H1 (cell line): ENCODE measurements around the gene DHRS12.

Experiments
- BCL11A ChIP-seq, 2 experiments: IDR thresholded peaks; one replicate each; pipeline ENCODE4 v1.6.1; 2011; ENCODE audit warnings: low read depth in 2 of 2, low read length in 2 of 2, mild to moderate bottlenecking in 2 of 2
- CEBPB ChIP-seq: IDR thresholded peaks from 2 replicates; pipeline ENCODE4 v1.6.1; 2012; ENCODE audit warnings: low read depth, low read length
- CREB1 ChIP-seq: IDR thresholded peaks from 2 replicates; pipeline ENCODE4 v1.6.1; 2012; ENCODE audit warnings: inconsistent platforms
- CTCF ChIP-seq, 3 experiments: IDR thresholded peaks; 1 replicate in 2 of 3; 2 replicates in 1 of 3; pipeline versions ENCODE4 v1.5.1 to v1.6.1; 2011; ENCODE audit warnings: low read length in 3 of 3, mild to moderate bottlenecking in 3 of 3, inconsistent platforms in 2 of 3, low read depth in 1 of 3, moderate library complexity in 1 of 3; ENCODE audit not compliant: insufficient read depth in 1 of 3; ENCODE audit errors: control extremely low read depth in 1 of 3
- FOSL1 ChIP-seq: IDR thresholded peaks from 2 replicates; pipeline ENCODE4 v1.6.1; 2011; ENCODE audit warnings: mild to moderate bottlenecking, low read depth, low read length, moderate library complexity; ENCODE audit not compliant: insufficient read depth
- GABPA ChIP-seq: IDR thresholded peaks from 2 replicates; pipeline ENCODE4 v1.6.1; 2011; ENCODE audit warnings: mild to moderate bottlenecking, low read length, moderate library complexity, borderline replicate concordance; ENCODE audit not compliant: insufficient read depth
- POLR2A ChIP-seq, 2 experiments: IDR thresholded peaks; 1 replicate in 1 of 2; 2 replicates in 1 of 2; pipeline ENCODE4 v1.6.1; 2011; ENCODE audit warnings: low read depth in 2 of 2, low read length in 2 of 2, mild to moderate bottlenecking in 2 of 2; ENCODE audit errors: control extremely low read depth in 1 of 2
- RAD21 ChIP-seq, 2 experiments: IDR thresholded peaks in 1 of 2; conservative IDR thresholded peaks in 1 of 2; 2 replicates each; pipeline ENCODE4 v1.6.1; 2011; ENCODE audit warnings: low read depth in 2 of 2, low read length in 2 of 2, improper control_type of control experiment in 1 of 2, inconsistent platforms in 1 of 2, mild to moderate bottlenecking in 1 of 2, moderate library complexity in 1 of 2
- RFX5 ChIP-seq: IDR thresholded peaks from 2 replicates; pipeline ENCODE4 v1.6.1; 2011; ENCODE audit warnings: low read depth, low read length, improper control_type of control experiment, borderline replicate concordance
- RXRA ChIP-seq: IDR thresholded peaks from 2 replicates; pipeline ENCODE4 v1.6.1; 2011; ENCODE audit warnings: low read depth, mild to moderate bottlenecking, low read length, moderate library complexity; ENCODE audit not compliant: insufficient read depth
- TEAD4 ChIP-seq: IDR thresholded peaks from 2 replicates; pipeline ENCODE4 v1.6.1; 2012; ENCODE audit warnings: low read depth, low read length, inconsistent platforms, mixed read lengths
- YY1 ChIP-seq: IDR thresholded peaks from 2 replicates; pipeline ENCODE4 v1.6.1; 2011; ENCODE audit warnings: low read depth, mild to moderate bottlenecking, low read length
- TF ChIP-seq, protein P1 (sequence below): IDR thresholded peaks from 2 replicates; pipeline ENCODE4 v1.6.1; 2012; ENCODE audit warnings: inconsistent platforms

DNA sequence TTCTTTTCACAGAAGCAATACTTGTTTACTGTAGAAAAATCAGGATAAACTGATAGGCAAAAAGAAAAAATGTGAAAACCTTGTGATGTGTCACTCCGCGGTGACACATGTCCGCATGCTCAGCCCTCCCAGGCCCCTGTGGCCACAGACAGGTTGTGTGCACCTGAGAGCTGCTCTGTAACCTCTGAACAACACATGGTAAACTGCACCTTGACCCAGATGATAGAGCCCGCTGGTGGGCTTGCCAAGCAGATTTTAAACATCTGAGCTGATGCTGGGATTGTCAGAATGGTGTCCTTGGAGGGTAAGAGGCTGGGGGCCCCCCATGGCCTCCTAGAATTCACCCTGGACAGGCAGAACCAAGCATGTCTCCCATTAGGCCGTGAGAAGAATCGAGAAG is 33.8 kb downstream of the DHRS12 start:
- TF ChIP-seq CTCF (IDR thresholded peaks at IDR 0.05; ENCODE audit: control extremely low read depth in 1 of 3, insufficient read depth in 1 of 3, low read depth in 1 of 3, low read length in 3 of 3) = no peak
- TF ChIP-seq, protein P1, sequence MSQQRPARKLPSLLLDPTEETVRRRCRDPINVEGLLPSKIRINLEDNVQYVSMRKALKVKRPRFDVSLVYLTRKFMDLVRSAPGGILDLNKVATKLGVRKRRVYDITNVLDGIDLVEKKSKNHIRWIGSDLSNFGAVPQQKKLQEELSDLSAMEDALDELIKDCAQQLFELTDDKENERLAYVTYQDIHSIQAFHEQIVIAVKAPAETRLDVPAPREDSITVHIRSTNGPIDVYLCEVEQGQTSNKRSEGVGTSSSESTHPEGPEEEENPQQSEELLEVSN = no peak
- no peak for TF ChIP-seq POLR2A (IDR thresholded peaks at IDR 0.05; ENCODE audit: control extremely low read depth in 1 of 2, low read depth in 2 of 2, low read length in 2 of 2)
- no peak for TF ChIP-seq CEBPB
- no peak for TF ChIP-seq CREB1
- TF ChIP-seq RXRA = no peak
- TF ChIP-seq RFX5 = no peak
- no peak for TF ChIP-seq YY1
- no peak for TF ChIP-seq BCL11A (IDR thresholded peaks at IDR 0.05; ENCODE audit: low read depth in 2 of 2, low read length in 2 of 2)
- TF ChIP-seq GABPA = no peak
- TF ChIP-seq RAD21 (IDR thresholded peaks at IDR 0.05 in 1 of 2, conservative IDR thresholded peaks at IDR 0.05 in 1 of 2; ENCODE audit: low read depth in 2 of 2, low read length in 2 of 2) = no peak
- no peak for TF ChIP-seq FOSL1
- TF ChIP-seq TEAD4 = no peak
